GM04504 (cell line): ENCODE measurements around the gene CDH16.

Source experiments
- DNase-seq: peaks from one replicate; pipeline ENCODE4 v3.0.0-alpha.2; 2012; ENCODE audit warnings: low read depth

The CDH16 gene

GRCh38 chr16:66927918-66928649 is 9.4 kb upstream of the CDH16 start:
- DNase-seq = no peak

GRCh38 chr16:66926961-66927436 is 8.3 kb upstream of the CDH16 start:
- DNase-seq = peak; percentile 83

GRCh38 chr16:66926171-66926947 is 7.7 kb upstream of the CDH16 start:
- DNase-seq = no peak

DNA sequence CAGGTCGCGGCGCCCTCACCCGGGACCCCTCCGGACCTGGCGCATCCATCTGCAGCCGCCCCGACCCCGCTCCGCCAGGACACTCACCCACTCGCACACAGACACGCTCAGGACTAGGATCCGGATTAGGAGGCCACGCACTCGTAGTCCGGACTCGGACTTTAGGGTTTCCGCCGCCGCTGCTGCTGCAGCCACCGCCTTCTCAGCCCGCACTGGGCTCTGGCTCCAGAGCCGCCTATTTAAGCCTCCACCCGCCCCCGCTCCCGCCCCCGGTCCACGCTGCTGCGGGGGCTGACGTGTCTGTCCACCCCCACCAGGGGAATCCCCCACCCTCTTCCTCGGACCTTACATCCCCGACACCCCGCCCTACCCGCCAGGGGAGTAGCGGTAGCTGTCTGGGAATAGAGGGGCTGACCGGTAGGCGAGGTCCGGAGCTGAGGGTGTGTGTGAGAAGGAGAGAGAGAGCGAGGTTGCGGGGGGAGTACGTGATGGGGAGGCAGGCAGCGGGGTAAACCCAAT is 6.7 kb upstream of the CDH16 start, which contains the start of gene RRAD:
TSS of gene RRAD (minus strand) at position 214 of the 519 bp plus-strand sequence. CDS start 356 bp downstream, outside the sequence.
- no peak for DNase-seq

- no peak for DNase-seq
These were observed 6.0 kb upstream of the CDH16 start for GRCh38 chr16:66924527-66925321.

GRCh38 chr16:66923866-66924265 is 5.2 kb upstream of the CDH16 start:
- no peak for DNase-seq

GRCh38 chr16:66923247-66923731 is 4.6 kb upstream of the CDH16 start:
- DNase-seq = no peak

DNA sequence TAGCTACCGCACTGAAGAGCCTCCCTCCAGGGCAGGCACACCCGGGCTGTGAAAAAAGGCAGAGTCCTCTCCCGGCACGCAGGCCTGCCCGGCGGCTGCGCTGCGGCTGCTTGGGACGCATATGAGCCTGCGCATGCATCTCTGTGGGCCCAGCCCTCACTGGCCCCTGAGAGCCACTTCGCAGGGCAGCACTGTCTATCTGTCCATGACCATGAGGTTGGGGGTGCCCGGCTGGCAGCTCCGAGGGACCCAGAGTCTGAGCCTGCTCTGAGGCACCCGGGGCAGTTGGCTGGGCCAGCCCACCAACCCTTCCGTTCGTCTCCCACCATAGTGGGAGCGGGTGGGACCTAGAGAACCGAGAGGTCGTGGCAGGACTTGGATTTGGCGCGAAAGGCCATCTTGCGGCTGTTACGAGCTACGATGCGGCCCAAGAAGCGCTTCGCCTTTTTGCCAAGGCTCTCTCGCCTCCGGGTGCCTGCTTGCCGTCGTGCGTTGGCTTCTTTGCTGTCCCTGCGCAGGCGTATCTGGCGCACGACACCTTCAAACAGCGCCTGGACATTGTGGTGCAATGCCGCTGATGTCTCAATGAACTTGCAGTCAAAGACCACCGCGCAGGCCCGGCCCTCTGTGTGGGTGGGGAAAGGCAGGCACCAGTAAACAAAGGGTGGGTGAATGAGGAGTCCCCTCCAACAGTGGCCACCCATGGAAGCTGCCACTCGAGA is 3.2 kb upstream of the CDH16 start:
- DNase-seq = no peak

DNA sequence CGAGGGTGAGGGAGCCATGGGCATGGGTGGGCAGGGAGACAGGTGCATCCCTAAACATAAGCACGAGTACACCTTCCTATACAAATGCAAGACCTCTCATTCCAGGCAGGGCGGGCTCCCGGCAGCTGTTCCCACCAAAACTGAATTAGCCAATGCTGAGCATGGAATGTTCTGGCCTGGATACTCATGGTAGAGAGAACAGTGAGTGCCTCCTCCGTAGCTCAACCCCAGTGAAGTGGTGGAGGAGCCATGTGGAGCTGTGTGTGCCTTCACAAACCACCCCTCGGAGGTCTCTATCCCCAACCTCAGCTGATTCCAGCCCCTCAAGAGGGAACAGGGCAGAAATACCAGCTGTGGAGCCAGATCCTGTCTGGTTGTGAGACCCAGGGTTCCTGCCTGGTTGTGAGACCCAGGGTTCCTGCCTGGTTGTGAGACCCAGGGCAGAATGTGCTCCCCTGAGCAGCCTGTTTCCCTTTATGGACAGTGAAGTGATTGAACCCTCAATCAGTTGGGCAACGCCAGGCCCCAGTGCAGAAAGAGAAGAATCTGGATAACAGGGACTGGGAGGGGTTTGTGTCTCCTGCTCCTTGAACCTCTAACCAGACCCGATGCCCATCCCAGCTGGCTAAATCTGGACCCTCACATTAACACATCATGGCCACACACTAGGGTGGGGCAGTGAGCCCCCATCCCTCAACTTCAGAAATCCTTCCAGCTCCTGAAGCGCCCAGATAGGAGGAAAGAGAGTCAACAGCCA is 2.4 kb upstream of the CDH16 start:
- DNase-seq = no peak

GRCh38 chr16:66920299-66920590 is 1.6 kb upstream of the CDH16 start:
- DNase-seq = no peak

DNA sequence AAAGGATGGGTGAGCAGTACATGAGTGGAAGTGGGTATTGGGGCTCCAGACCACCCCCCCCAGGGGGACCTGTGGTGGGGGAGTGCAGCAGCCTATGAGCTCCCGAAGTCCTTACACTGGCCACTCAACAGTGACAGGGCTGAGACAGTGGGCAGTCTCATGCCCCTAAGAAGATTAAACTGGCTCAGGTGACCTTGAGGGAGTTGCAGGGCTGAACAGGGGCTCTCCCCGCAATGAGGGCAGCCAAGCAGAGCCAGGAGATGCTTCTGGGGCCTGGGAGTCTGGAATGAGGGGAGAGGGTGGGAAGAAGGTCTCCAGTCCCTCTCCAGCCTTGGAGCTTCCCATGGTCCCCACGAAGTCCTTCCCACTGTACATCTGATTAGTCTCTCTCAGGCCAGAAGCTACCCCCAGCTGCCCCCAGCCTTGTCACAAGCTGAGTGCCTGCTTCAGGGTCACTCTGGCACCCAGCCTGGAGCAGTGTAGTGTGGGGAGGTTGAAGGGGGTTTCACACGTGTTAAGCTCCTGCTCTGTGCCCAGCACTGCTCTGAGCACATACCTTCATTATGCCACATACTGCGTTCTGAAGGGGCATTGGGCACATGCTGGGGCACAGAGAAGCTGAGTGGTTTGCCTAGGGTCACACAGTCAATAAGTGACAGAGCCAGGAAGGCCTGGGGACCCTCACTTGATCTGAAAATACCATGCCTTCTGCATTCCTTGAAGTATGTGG is 1.0 kb upstream of the CDH16 start:
- no peak for DNase-seq

DNA sequence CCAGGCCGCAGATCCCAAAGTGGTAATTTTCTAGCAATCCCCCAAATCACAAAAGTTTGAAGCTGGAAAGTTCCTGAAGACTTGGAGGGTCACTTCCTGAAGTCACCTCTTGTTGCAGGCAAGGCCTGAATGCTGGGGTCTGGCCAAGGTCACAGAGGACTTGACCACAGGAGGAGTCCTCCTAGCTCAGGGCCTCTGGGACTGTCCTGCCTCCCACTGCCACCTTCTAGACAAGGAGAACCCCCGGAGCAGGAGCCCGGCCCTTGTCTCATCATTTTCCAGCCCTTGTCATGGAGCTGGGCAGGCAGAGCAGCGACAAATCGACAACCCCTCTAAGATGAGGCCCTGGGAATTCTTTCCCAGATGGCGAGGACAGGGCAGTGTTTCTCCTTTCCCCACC is 330 bp downstream of the CDH16 start:
- no peak for DNase-seq

DNA sequence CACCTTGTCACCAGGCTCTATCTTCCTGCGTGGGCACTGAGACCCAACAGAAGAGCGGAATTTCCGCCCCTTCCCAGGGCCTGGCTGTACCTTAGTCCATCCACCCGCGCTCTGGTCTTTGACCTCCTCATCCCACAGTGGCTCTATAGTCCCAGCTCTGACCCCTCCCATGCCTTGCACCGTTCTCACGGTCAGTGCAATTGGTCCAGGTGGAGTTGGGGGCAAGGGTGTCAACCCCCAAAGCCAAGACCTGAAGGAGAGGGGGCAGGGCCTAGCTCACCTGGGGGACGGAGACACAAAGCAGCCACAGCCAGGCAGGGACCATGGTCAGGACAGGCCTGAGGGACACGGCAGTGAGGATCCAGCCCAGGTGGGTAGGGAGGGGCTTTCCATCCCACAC is 944 bp downstream of the CDH16 start:
- DNase-seq = no peak

- no peak for DNase-seq
These were observed 2.2 kb downstream of the CDH16 start for GRCh38 chr16:66916518-66916917.

DNA sequence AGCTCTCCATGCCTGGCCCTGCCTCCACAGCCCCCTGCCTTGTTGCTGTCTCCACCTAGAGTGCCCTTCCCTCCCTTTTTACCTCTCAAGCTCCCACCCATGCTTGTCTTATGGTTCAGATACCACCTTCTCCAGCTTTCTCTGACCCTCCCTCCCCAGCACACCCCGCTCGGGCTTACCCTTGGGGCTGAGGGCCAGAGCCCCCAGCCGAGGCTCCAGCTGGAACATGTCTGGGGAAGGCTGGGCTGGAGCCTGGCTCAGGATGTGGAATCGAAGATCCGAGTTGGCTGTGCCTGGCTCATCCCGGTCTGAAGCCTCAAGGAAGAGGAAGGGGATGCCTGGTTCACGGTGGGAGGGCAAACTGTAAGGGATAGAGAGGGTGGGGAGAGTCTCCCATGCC is 3.6 kb downstream of the CDH16 start:
- DNase-seq = no peak

DNA sequence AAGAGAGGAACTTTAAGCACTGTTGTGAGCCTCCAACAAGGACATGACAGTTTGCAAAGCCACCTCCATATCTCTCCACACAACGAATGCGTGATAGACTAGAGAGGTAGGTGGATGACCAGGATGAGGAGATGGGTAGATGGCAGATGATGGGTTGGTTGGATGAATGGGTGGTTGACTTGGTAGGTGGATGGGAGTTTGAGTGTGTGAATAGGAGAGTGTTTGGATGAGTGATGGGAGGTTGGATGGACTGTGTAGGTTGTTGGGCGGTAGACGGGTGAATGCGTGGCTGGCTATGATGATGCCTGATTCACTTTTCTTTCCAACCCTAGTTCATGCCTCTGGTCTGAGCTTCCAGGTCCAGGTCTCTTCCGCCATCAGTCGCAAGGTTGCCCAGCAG is 4.1 kb downstream of the CDH16 start:
- no peak for DNase-seq

GRCh38 chr16:66913711-66914110 is 5.0 kb downstream of the CDH16 start:
- no peak for DNase-seq

GRCh38 chr16:66913081-66913480 is 5.6 kb downstream of the CDH16 start:
- no peak for DNase-seq

- DNase-seq = no peak
These were observed 6.9 kb downstream of the CDH16 start for GRCh38 chr16:66911801-66912200.

DNA sequence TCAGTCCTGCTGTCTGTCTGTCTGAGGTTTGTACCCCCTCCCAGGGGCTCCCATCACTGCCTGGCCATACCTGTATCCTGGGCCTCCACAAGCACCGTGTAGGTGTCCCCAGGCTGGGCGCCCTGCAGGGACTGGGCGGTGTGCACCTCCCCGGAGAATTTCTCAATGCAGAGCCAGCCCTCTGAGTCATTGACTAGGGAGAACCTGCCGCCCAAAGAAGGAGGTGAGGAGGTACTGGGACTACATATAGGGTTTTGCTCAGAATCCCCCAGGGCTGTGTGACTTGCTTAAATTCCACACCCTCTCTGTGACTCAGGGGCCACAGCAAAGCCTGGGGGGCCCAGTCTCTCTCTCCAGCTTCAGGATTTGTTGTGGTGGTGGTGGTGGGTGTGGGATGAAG is 7.6 kb downstream of the CDH16 start:
- DNase-seq = no peak
